Cortex of kidney (tissue), 1 donor: ENCODE measurements around the gene ALS2CL.

ENCODE experiments used
- DNase-seq: peaks from one replicate; lab custom pipeline; 2025; lab: John Stamatoyannopoulos, UW

Gene ALS2CL

GRCh38 chr3:46664188-46664970 lies 29.1 kb downstream of the ALS2CL start:
- DNase-seq = no peak

GRCh38 chr3:46663591-46664135 lies 29.8 kb downstream of the ALS2CL start:
- DNase-seq = no peak

GRCh38 chr3:46662771-46663551 lies 30.5 kb downstream of the ALS2CL start:
- DNase-seq = no peak

- no peak for DNase-seq
Measured at GRCh38 chr3:46661776-46662766, 31.4 kb downstream of the ALS2CL start.

- DNase-seq = no peak
Measured at GRCh38 chr3:46660543-46661523, 32.6 kb downstream of the ALS2CL start.

- no peak for DNase-seq
Measured at GRCh38 chr3:46660003-46660402, 33.5 kb downstream of the ALS2CL start.

- no peak for DNase-seq
Measured at GRCh38 chr3:46659285-46659684, 34.2 kb downstream of the ALS2CL start.

- no peak for DNase-seq
Measured at GRCh38 chr3:46656778-46657556, 36.5 kb downstream of the ALS2CL start.

- no peak for DNase-seq
Measured at GRCh38 chr3:46655271-46655670, 38.2 kb downstream of the ALS2CL start.

GRCh38 chr3:46651084-46651483 lies 42.4 kb downstream of the ALS2CL start:
- DNase-seq = no peak

GRCh38 chr3:46649436-46649835 lies 44.0 kb downstream of the ALS2CL start:
- no peak for DNase-seq

GRCh38 chr3:46648096-46648495 lies 45.4 kb downstream of the ALS2CL start:
- DNase-seq = no peak

GRCh38 chr3:46646700-46647099 lies 46.8 kb downstream of the ALS2CL start:
- DNase-seq = no peak

GRCh38 chr3:46643701-46644100 lies 49.8 kb downstream of the ALS2CL start:
- no peak for DNase-seq

- no peak for DNase-seq
Measured at GRCh38 chr3:46642971-46643370, 50.5 kb downstream of the ALS2CL start.

GRCh38 chr3:46640927-46641326 lies 52.6 kb downstream of the ALS2CL start:
- DNase-seq = no peak

- DNase-seq = no peak
Measured at GRCh38 chr3:46639221-46639620, 54.3 kb downstream of the ALS2CL start.

- no peak for DNase-seq
Measured at GRCh38 chr3:46634856-46635255, 58.6 kb downstream of the ALS2CL start.

- no peak for DNase-seq
Measured at GRCh38 chr3:46632792-46633191, 60.7 kb downstream of the ALS2CL start.
